Measurements from ENCODE around the gene PAK4.

DNA sequence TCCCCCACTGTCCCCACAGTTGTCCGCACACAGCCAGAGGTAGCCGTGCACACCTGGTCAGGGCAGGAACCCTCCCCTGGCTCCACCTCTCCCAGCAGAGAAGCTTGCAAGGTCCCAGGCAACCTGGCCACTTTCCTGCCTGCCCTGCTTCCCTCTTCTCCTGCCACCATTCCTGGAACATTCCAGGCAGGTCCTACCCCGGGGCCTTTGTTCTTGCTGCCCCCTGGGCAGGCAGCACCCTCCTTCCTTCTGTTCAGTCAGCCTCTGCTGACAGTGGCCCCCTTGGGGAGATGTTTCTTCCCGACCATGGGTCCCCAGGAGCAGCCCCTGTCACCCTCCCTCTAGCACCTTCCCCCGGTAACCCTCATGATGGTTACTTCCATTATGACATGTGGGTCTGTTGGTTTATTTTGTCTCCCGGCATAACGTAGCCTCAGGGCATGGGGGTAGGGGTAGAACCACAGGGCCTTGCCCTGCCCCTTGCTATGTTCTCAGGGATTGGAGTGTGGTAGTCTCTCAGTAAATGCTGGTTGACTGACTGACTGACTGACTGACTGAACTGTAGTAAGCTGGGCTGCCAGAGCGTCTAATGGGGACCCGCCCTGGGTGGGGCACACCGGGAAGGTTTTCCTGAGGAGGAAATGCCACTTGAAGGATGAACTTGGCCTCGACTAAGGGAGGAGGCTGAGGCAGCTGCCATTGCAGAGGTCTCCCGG lies 10.8 kb downstream of the PAK4 start:
- TF ChIP-seq, protein P1, sequence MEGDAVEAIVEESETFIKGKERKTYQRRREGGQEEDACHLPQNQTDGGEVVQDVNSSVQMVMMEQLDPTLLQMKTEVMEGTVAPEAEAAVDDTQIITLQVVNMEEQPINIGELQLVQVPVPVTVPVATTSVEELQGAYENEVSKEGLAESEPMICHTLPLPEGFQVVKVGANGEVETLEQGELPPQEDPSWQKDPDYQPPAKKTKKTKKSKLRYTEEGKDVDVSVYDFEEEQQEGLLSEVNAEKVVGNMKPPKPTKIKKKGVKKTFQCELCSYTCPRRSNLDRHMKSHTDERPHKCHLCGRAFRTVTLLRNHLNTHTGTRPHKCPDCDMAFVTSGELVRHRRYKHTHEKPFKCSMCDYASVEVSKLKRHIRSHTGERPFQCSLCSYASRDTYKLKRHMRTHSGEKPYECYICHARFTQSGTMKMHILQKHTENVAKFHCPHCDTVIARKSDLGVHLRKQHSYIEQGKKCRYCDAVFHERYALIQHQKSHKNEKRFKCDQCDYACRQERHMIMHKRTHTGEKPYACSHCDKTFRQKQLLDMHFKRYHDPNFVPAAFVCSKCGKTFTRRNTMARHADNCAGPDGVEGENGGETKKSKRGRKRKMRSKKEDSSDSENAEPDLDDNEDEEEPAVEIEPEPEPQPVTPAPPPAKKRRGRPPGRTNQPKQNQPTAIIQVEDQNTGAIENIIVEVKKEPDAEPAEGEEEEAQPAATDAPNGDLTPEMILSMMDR (IDR thresholded peaks at IDR 0.05 in 2 of 3, conservative IDR thresholded peaks at IDR 0.05 in 1 of 3; ENCODE audit: control insufficient read depth in 2 of 3, extremely low read depth in 1 of 3, insufficient read depth in 1 of 3, low read depth in 3 of 3, low read length in 3 of 3), result no peak
- no peak for TF ChIP-seq POLR2A (IDR thresholded peaks at IDR 0.05; ENCODE audit: low read depth, low read length)
- TF ChIP-seq MTA2 (IDR thresholded peaks at IDR 0.05; ENCODE audit: low read depth), result no peak
